Right hindlimb (tissue), 1 donor: ENCODE measurements around the gene RANBP3.
A peak's percentile ranks its signal among the peaks of the same experiment; 100 is the strongest.
"Not testable (repeated sequence)": the region's sequence is repeated elsewhere in the genome, so short reads cannot be mapped to it uniquely, and the experiment has no call there.

Experiments used
- DNase-seq: peaks from one replicate; pipeline ENCODE4 v3.0.0-alpha.2; 2018

Gene RANBP3

GRCh38 chr19:5985837-5986236 lies 7.9 kb upstream of the RANBP3 start:
- not testable (repeated sequence) for DNase-seq

GRCh38 chr19:5985098-5985783 lies 7.3 kb upstream of the RANBP3 start:
- no peak for DNase-seq

GRCh38 chr19:5984600-5984999 lies 6.7 kb upstream of the RANBP3 start:
- peak; percentile 71 for DNase-seq

- no peak for DNase-seq
Observed at GRCh38 chr19:5983367-5983955, 5.5 kb upstream of the RANBP3 start.

- DNase-seq, result no peak
Observed at GRCh38 chr19:5978606-5979552, 939 bp upstream of the RANBP3 start.

GRCh38 chr19:5977222-5977784 lies 637 bp downstream of the RANBP3 start:
- no peak for DNase-seq

- no peak for DNase-seq
Observed at GRCh38 chr19:5976768-5977167, 1.2 kb downstream of the RANBP3 start.

GRCh38 chr19:5975388-5975728 lies 2.6 kb downstream of the RANBP3 start:
- no peak for DNase-seq

- no peak for DNase-seq
Observed at GRCh38 chr19:5974721-5975387, 3.1 kb downstream of the RANBP3 start.

GRCh38 chr19:5973867-5974635 lies 3.9 kb downstream of the RANBP3 start:
- no peak for DNase-seq

GRCh38 chr19:5973376-5973775 lies 4.6 kb downstream of the RANBP3 start:
- no peak for DNase-seq

GRCh38 chr19:5972355-5972731 lies 5.6 kb downstream of the RANBP3 start:
- no peak for DNase-seq

GRCh38 chr19:5971714-5972354 lies 6.1 kb downstream of the RANBP3 start:
- DNase-seq, result no peak

- no peak for DNase-seq
Observed at GRCh38 chr19:5969476-5969875, 8.5 kb downstream of the RANBP3 start.

- no peak for DNase-seq
Observed at GRCh38 chr19:5968431-5969373, 9.2 kb downstream of the RANBP3 start.

GRCh38 chr19:5967994-5968430 lies 9.9 kb downstream of the RANBP3 start:
- DNase-seq, result peak; percentile 69

- no peak for DNase-seq
Observed at GRCh38 chr19:5967571-5967970, 10.4 kb downstream of the RANBP3 start.

- DNase-seq, result no peak
Observed at GRCh38 chr19:5966941-5967340, 11.0 kb downstream of the RANBP3 start.

- no peak for DNase-seq
Observed at GRCh38 chr19:5966215-5966614, 11.7 kb downstream of the RANBP3 start.

- DNase-seq, result no peak
Observed at GRCh38 chr19:5964816-5965565, 12.9 kb downstream of the RANBP3 start.
